DND-41 (cell line): Measurements from ENCODE around the gene OCSTAMP.

ENCODE experiments used
- ATAC-seq: fragments of 200-7000 bp; cut with Tn5 transposase; 3 replicates; pipeline ENCODE4 v1.9.1; 2021; ENCODE audit warnings: low read depth; ENCODE audit not compliant: insufficient read depth
- DNase-seq: peaks from one replicate; pipeline ENCODE4 v3.0.0-alpha.2; 2020
- H2AFZ ChIP-seq: 2 replicates; pipeline ENCODE4 v1.6.0; 2012; ENCODE audit warnings: low read depth, low read length
- H3K27ac ChIP-seq: 2 replicates; pipeline ENCODE4 v1.5.1; 2012; ENCODE audit warnings: low read length, inconsistent platforms
- H3K27me3 ChIP-seq: fragments of 200-600 bp; sonication (generic); 2 replicates; pipeline ENCODE4 v1.6.0; 2012; ENCODE audit warnings: low read length, mild to moderate bottlenecking, inconsistent platforms; ENCODE audit not compliant: insufficient read depth, poor library complexity
- H3K36me3 ChIP-seq: 2 replicates; pipeline ENCODE4 v1.5.1; 2012; ENCODE audit warnings: low read length, inconsistent platforms; ENCODE audit not compliant: insufficient read depth
- H3K4me1 ChIP-seq: 2 replicates; pipeline ENCODE4 v1.5.1; 2012; ENCODE audit warnings: mild to moderate bottlenecking, low read length; ENCODE audit not compliant: insufficient read depth
- H3K4me2 ChIP-seq: 2 replicates; pipeline ENCODE4 v1.6.0; 2012; ENCODE audit warnings: mild to moderate bottlenecking, moderate library complexity, low read length, inconsistent platforms; ENCODE audit not compliant: insufficient read depth
- H3K4me3 ChIP-seq, 2 experiments: fragments of 200-600 bp in 1 of 2; shearing (Covaris generic) in 1 of 2; 2 replicates each; pipeline ENCODE4 v1.5.1; 2012 to 2016; ENCODE audit warnings: inconsistent platforms in 2 of 2, low read length in 2 of 2, mild to moderate bottlenecking in 2 of 2, low read depth in 1 of 2, moderate library complexity in 1 of 2
- H3K79me2 ChIP-seq: 2 replicates; pipeline ENCODE4 v1.6.0; 2012; ENCODE audit warnings: low read length, inconsistent platforms; ENCODE audit not compliant: insufficient read depth
- H3K9ac ChIP-seq: 2 replicates; pipeline ENCODE4 v1.6.0; 2012; ENCODE audit warnings: low read depth, mild to moderate bottlenecking, inconsistent platforms, low read length, moderate library complexity
- H3K9me3 ChIP-seq: 2 replicates; pipeline ENCODE4 v1.5.1; 2012; ENCODE audit warnings: low read length, moderate library complexity, mild to moderate bottlenecking, inconsistent platforms; ENCODE audit not compliant: insufficient read depth, severe bottlenecking
- H4K20me1 ChIP-seq: 2 replicates; pipeline ENCODE4 v1.6.0; 2012; ENCODE audit warnings: low read length; ENCODE audit not compliant: insufficient read depth
- EZH2 ChIP-seq: IDR thresholded peaks from 3 replicates; pipeline ENCODE4 v1.6.1; 2012; ENCODE audit warnings: borderline replicate concordance, low read depth, mild to moderate bottlenecking, moderate library complexity, low read length, inconsistent platforms; ENCODE audit not compliant: severe bottlenecking
- TF ChIP-seq, protein P1 (sequence below): IDR thresholded peaks from 2 replicates; pipeline ENCODE4 v1.5.1; 2012; ENCODE audit warnings: borderline replicate concordance, low read length, moderate library complexity, mild to moderate bottlenecking; ENCODE audit not compliant: poor library complexity, severe bottlenecking; ENCODE audit errors: extremely low read depth

OCSTAMP gene

DNA sequence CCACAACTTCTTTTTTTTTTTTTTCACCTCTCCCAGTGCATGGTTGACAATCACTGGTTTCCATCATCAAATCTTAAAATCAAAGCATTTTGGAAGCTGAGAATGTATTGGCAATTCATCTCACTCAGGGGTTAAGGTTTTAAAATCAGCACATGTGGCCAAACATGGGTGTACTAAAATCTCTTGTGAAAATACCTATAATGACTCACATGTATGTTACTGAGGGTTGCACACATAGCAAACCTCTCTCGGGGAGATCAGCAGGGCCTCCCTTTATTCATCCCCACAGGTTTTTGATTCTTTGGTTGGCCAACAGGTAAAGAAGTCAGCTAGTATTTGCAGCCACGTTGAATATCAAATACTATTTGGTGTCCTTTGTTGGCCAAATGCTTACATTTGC, 44.3 kb upstream of the OCSTAMP start:
- 0 out of 2 replicates have a peak, but pooled peaks cover 3% of the 10 kb centered on the region for H4K20me1 ChIP-seq
- H3K79me2 ChIP-seq: no peaks in the 10 kb centered on the region
- H3K27me3 ChIP-seq: peaks cover 3% of the 10 kb centered on the region
- H3K36me3 ChIP-seq: no peaks in the 10 kb centered on the region
- no peak overlapping the region for H3K9ac ChIP-seq
- H3K4me2 ChIP-seq: no peak overlapping the region
- no peaks in the 10 kb centered on the region for H3K4me1 ChIP-seq
- no peak overlapping the region for H3K4me3 ChIP-seq
- no peak for TF ChIP-seq EZH2
- TF ChIP-seq, protein P1, sequence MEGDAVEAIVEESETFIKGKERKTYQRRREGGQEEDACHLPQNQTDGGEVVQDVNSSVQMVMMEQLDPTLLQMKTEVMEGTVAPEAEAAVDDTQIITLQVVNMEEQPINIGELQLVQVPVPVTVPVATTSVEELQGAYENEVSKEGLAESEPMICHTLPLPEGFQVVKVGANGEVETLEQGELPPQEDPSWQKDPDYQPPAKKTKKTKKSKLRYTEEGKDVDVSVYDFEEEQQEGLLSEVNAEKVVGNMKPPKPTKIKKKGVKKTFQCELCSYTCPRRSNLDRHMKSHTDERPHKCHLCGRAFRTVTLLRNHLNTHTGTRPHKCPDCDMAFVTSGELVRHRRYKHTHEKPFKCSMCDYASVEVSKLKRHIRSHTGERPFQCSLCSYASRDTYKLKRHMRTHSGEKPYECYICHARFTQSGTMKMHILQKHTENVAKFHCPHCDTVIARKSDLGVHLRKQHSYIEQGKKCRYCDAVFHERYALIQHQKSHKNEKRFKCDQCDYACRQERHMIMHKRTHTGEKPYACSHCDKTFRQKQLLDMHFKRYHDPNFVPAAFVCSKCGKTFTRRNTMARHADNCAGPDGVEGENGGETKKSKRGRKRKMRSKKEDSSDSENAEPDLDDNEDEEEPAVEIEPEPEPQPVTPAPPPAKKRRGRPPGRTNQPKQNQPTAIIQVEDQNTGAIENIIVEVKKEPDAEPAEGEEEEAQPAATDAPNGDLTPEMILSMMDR: no peak
- no peak overlapping the region for H2AFZ ChIP-seq
- no peak overlapping the region for H3K27ac ChIP-seq
- ATAC-seq (no peak), DNase-seq (no peak)
- no peaks in the 10 kb centered on the region for H3K9me3 ChIP-seq

DNA sequence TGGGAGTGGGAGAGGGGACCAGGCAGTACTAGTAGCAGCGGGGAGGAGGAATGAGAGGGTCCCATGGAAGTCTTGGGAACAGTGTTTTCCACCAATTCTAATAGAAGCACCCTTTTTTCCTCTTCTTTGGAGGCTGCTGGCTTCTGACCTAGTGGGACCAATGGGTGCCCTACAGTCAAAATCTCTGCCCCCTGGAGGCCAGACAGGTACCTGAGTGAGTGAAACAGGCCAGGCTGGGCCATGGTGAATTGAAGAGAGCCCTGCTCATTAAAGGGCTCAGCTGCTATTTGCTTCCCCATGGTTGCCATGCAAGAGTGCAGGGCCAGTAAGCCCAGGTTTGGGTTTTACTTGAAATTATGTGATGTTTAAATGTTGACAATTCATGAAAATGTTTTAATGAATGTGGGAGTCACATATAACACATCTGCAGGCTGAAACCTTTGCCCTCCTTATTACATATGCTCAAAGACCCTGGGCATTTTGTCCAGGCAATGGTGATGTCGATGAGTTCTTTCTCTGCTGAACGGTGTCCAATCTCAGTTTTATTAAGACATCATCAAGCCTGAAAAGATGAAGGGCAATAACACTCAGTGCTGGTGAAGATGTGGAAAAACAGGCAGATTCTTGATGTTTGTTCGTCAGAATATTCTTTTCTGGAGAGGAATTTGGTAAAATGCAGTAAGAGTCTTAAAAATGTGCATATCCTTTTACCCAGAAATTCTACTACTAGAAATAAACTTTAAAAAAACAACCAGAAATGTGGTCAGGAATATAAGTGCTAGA, 42.3 kb upstream of the OCSTAMP start:
- TF ChIP-seq, protein P1: no peak
- TF ChIP-seq EZH2: no peak
- Histone ChIP-seq H2AFZ (no peak overlapping the region), H3K79me2 (no peaks in the 10 kb centered on the region), H3K9ac (no peak overlapping the region), H3K27ac (no peak overlapping the region), H3K36me3 (no peaks in the 10 kb centered on the region), H3K27me3 (no peaks in the 10 kb centered on the region), H4K20me1 (0 out of 2 replicates have a peak, but pooled peaks cover 3% of the 10 kb centered on the region), H3K4me3 (no peak overlapping the region), H3K4me1 (no peaks in the 10 kb centered on the region), H3K9me3 (no peaks in the 10 kb centered on the region), H3K4me2 (no peak overlapping the region)
- DNase-seq (no peak), ATAC-seq (no peak)

DNA sequence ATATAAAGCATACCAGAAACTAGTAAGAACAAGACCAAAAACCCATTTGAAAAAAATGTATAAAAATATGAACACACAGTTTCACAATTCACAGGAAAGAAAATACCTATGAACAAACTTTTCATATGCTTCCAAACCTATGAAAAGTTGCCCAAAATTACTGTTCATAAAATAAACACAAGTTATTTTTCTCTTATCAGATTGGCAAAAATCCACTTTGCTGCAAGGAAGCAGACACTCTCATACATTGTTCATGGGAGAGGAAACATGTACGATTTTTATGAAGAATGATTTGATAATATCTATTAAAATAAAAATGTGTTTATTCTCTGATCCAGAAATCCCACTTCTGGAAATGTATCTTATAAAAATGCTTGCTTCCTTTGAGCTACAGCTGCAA, 40.0 kb upstream of the OCSTAMP start:
- no peaks in the 10 kb centered on the region for H3K36me3 ChIP-seq
- no peaks in the 10 kb centered on the region for H3K9me3 ChIP-seq
- DNase-seq: no peak
- no peak overlapping the region for H3K9ac ChIP-seq
- H3K27ac ChIP-seq: no peak overlapping the region
- no peaks in the 10 kb centered on the region for H4K20me1 ChIP-seq
- ATAC-seq: no peak
- no peak overlapping the region for H3K4me2 ChIP-seq
- H3K79me2 ChIP-seq: no peaks in the 10 kb centered on the region
- H3K27me3 ChIP-seq: no peaks in the 10 kb centered on the region
- TF ChIP-seq EZH2: no peak
- TF ChIP-seq, protein P1: no peak
- no peak overlapping the region for H2AFZ ChIP-seq
- no peaks in the 10 kb centered on the region for H3K4me1 ChIP-seq
- no peak overlapping the region for H3K4me3 ChIP-seq
